Endodermal cell (in vitro differentiated cells): ENCODE measurements around the gene EYA2. TPM values are rescaled to one million over a fixed set of nuclear protein-coding genes. Genes with fewer than 3 reads are reported as not detected.

Experiments used
- DNase-seq: peaks from one replicate; pipeline ENCODE4 v3.0.0-alpha.2; 2017
- H3K27ac ChIP-seq: 2 replicates; pipeline ENCODE4 v1.5.1; 2013; ENCODE audit warnings: mild to moderate bottlenecking, low read depth, low read length, moderate library complexity
- H3K27me3 ChIP-seq: 2 replicates; pipeline ENCODE4 v1.6.1; 2013; ENCODE audit warnings: mild to moderate bottlenecking, low read length, moderate library complexity; ENCODE audit not compliant: insufficient read depth, control insufficient read depth, poor library complexity, severe bottlenecking
- H3K36me3 ChIP-seq: 2 replicates; pipeline ENCODE4 v1.7.0; 2013; ENCODE audit warnings: mild to moderate bottlenecking, low read length, moderate library complexity; ENCODE audit not compliant: control insufficient read depth, insufficient read depth
- H3K4me1 ChIP-seq: one replicate; pipeline ENCODE4 v1.7.0; 2013; ENCODE audit warnings: low read length; ENCODE audit not compliant: control insufficient read depth, insufficient read depth
- H3K4me3 ChIP-seq: 2 replicates; pipeline ENCODE4 v1.5.1; 2013; ENCODE audit warnings: mild to moderate bottlenecking, low read length, moderate library complexity
- H3K9ac ChIP-seq: 2 replicates; pipeline ENCODE4 v1.6.1; 2013; ENCODE audit warnings: mild to moderate bottlenecking, low read length, moderate library complexity; ENCODE audit not compliant: poor library complexity, severe bottlenecking; ENCODE audit errors: extremely low read depth
- H3K9me3 ChIP-seq: 2 replicates; pipeline ENCODE4 v1.6.1; 2013; ENCODE audit warnings: mild to moderate bottlenecking, low read length, moderate library complexity; ENCODE audit not compliant: control insufficient read depth
- H3K27ac Mint-ChIP-seq: 2 replicates; pipeline ENCODE4 v1.8.0; 2020; ENCODE audit warnings: mixed read lengths
- H3K27me3 Mint-ChIP-seq: 2 replicates; pipeline ENCODE4 v1.8.0; 2021; ENCODE audit warnings: mild to moderate bottlenecking, mixed read lengths; ENCODE audit not compliant: insufficient read depth
- H3K36me3 Mint-ChIP-seq: 2 replicates; pipeline ENCODE4 v1.8.0; 2020; ENCODE audit warnings: low read depth, mixed read lengths
- H3K4me1 Mint-ChIP-seq: 2 replicates; pipeline ENCODE4 v1.8.0; 2020; ENCODE audit warnings: mixed read lengths
- H3K4me3 Mint-ChIP-seq: 2 replicates; pipeline ENCODE4 v1.8.0; 2020; ENCODE audit warnings: mild to moderate bottlenecking, moderate library complexity, mixed read lengths
- H3K9me3 Mint-ChIP-seq: 2 replicates; pipeline ENCODE4 v1.8.0; 2020; ENCODE audit warnings: mild to moderate bottlenecking, mixed read lengths
- CTCF ChIP-seq: fragments of 200-600 bp; sonication (generic); conservative IDR thresholded peaks from 2 replicates; pipeline ENCODE4 v1.5.0; 2021; ENCODE audit warnings: antibody characterized with exemption, mild to moderate bottlenecking
- WGBS, 2 experiments: methylation state at CpG; one replicate each; pipeline versions ENCODE4 v1.1.5 to v1.1.7; 2013; ENCODE audit warnings: missing lambda C conversion rate in 2 of 2, mixed read lengths in 1 of 2; ENCODE audit not compliant: insufficient coverage in 1 of 2, insufficient read length in 1 of 2; 5-methylcytosine and 5-hydroxymethylcytosine counted together
- total RNA-seq, 2 donors: library from RNA; stranded (reverse); fragmentation: NEBNext Ultra II Directional in 1 of 2; extraction: Animal tissue kit (Norgen Biotek cat#: 25700) in 1 of 2; gene quantifications; 2 replicates in 1 of 2; 3 replicates in 1 of 2; pipeline ENCODE4 v1.2.1, GENCODE V29; 2021

EYA2 gene
- total RNA-seq, 2 donors from 2014 or later: 9.1 to 18.0 TPM

- peaks cover 91% of the 10 kb centered on the region for H3K36me3 ChIP-seq
- H3K27ac Mint-ChIP-seq: no peak overlapping the region
These were observed 329.3 kb downstream of the EYA2 start for GRCh38 chr20:47223896-47224295.

GRCh38 chr20:47224300-47224791, 329.7 kb downstream of the EYA2 start:
- Mint-ChIP-seq H3K27ac (no peak overlapping the region), H3K4me1 (no peaks in the 10 kb centered on the region), H3K4me3 (no peak overlapping the region), H3K9me3 (no peaks in the 10 kb centered on the region), H3K27me3 (no peaks in the 10 kb centered on the region), H3K36me3 (peaks cover 84% of the 10 kb centered on the region)
- H3K27ac ChIP-seq: no peak overlapping the region
- no peak overlapping the region for H3K9ac ChIP-seq
- no peaks in the 10 kb centered on the region for H3K4me1 ChIP-seq
- H3K9me3 ChIP-seq: no peaks in the 10 kb centered on the region
- no peak for DNase-seq
- no peak overlapping the region for H3K4me3 ChIP-seq
- peaks cover 94% of the 10 kb centered on the region for H3K36me3 ChIP-seq
- H3K27me3 ChIP-seq: no peaks in the 10 kb centered on the region
- WGBS, 2 experiments: 97 to 99% methylated on average over 9 to 11 of the region's 11 CpGs
- no peak for TF ChIP-seq CTCF

More at GRCh38 chr20:47223896-47224295, 329.3 kb downstream of the EYA2 start:
- Mint-ChIP-seq H3K4me1 (no peaks in the 10 kb centered on the region), H3K27me3 (no peaks in the 10 kb centered on the region), H3K9me3 (no peaks in the 10 kb centered on the region), H3K4me3 (no peak overlapping the region), H3K36me3 (peaks cover 80% of the 10 kb centered on the region)
- Histone ChIP-seq H3K27ac (no peak overlapping the region), H3K4me3 (no peak overlapping the region), H3K9me3 (no peaks in the 10 kb centered on the region), H3K27me3 (no peaks in the 10 kb centered on the region), H3K4me1 (no peaks in the 10 kb centered on the region), H3K9ac (no peak overlapping the region)
- TF ChIP-seq CTCF: no peak
- WGBS, 2 experiments: 93% methylated on average over 1 of the region's 1 CpG; no CpG with 5 or more reads in 1 of the 2 experiments
- no peak for DNase-seq

DNA sequence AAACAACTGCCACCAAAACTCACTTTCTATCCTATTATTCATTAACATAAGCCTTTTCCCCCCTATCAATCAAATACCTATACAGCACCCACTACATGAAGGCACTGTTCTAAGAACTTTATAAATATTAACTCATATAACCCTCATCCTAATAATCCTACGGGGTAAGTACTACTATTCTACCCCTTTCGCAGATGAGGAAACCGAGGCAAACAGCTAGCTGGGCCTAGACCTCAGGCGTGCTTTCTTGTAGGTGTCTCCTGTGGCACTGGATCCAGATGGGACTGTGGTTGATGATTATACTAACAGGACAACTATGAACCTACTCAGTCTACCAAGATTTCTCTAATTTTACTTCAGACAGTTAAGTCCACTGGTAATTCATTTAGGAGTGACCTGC, 330.2 kb downstream of the EYA2 start:
- Histone ChIP-seq H3K9ac (no peak overlapping the region), H3K27me3 (no peaks in the 10 kb centered on the region), H3K9me3 (no peaks in the 10 kb centered on the region), H3K4me3 (no peak overlapping the region), H3K36me3 (peaks cover 94% of the 10 kb centered on the region), H3K4me1 (no peaks in the 10 kb centered on the region), H3K27ac (no peak overlapping the region)
- TF ChIP-seq CTCF: no peak
- Mint-ChIP-seq H3K4me3 (no peak overlapping the region), H3K27me3 (no peaks in the 10 kb centered on the region), H3K36me3 (peaks cover 84% of the 10 kb centered on the region), H3K27ac (no peak overlapping the region), H3K9me3 (no peaks in the 10 kb centered on the region), H3K4me1 (no peaks in the 10 kb centered on the region)
- 98% methylated on average over 4 of the region's 4 CpGs; no CpG with 5 or more reads in 1 of the 2 experiments for WGBS, 2 experiments
- no peak for DNase-seq
